Activated T-helper 2 cell treated with anti-CD3 and anti-CD28 coated beads, Interferon-gamma antibody, Interleukin-2, Interleukin-4, amounts not matched to agents 10 μg/mL and 5 μg/mL and 100 μg/mL, durations not matched to agents 14 hours and 24 hours and 36 hours (primary cell): ENCODE data around the gene SLC8A1. TPM values are rescaled to one million over a fixed set of nuclear protein-coding genes. Genes with fewer than 3 reads are reported as not detected.

Experiments used
- DNase-seq: peaks from one replicate; pipeline ENCODE4 v3.0.0; 2021; ENCODE audit warnings: low spot score
- H3K27ac Mint-ChIP-seq: one replicate; pipeline ENCODE4 v1.8.0; 2021; ENCODE audit warnings: mixed read lengths
- H3K27me3 Mint-ChIP-seq: one replicate; pipeline ENCODE4 v1.8.0; 2021; ENCODE audit warnings: low read depth, mixed read lengths
- H3K36me3 Mint-ChIP-seq: one replicate; pipeline ENCODE4 v1.8.0; 2021; ENCODE audit warnings: low read depth, mixed read lengths
- H3K4me1 Mint-ChIP-seq: one replicate; pipeline ENCODE4 v1.8.0; 2021; ENCODE audit warnings: low read depth, mixed read lengths
- H3K4me3 Mint-ChIP-seq: one replicate; pipeline ENCODE4 v1.8.0; 2021; ENCODE audit warnings: low read depth, mild to moderate bottlenecking, moderate library complexity, mixed read lengths
- H3K9me3 Mint-ChIP-seq: one replicate; pipeline ENCODE4 v1.8.0; 2021; ENCODE audit warnings: mixed read lengths
- intact Hi-C: fragments of 100-400 bp; cut with micrococcal nuclease; formaldehyde crosslinking; loops from one replicate; pipeline ENCODE4 v1.15.1; 2023
- total RNA-seq: library from RNA; stranded (reverse); gene quantifications from 2 replicates; pipeline ENCODE4 v1.2.3, GENCODE V29; 2022

SLC8A1 gene
- total RNA-seq, 1 donor from 2014 or later, result 5.5 TPM

- Mint-ChIP-seq H3K4me1 (no peaks in the 10 kb centered on the region), H3K27me3 (peaks cover 2% of the 10 kb centered on the region), H3K27ac (no peak overlapping the region), H3K9me3 (no peaks in the 10 kb centered on the region), H3K4me3 (no peak overlapping the region), H3K36me3 (no peaks in the 10 kb centered on the region)
- intact Hi-C loops, result no loop called here
- DNase-seq, result no peak
Observed at GRCh38 chr2:40321822-40322221, 130.1 kb downstream of the SLC8A1 start.

GRCh38 chr2:40321016-40321623 is 130.8 kb downstream of the SLC8A1 start:
- H3K9me3 Mint-ChIP-seq, result no peaks in the 10 kb centered on the region
- no peaks in the 10 kb centered on the region for H3K36me3 Mint-ChIP-seq
- no peaks in the 10 kb centered on the region for H3K4me1 Mint-ChIP-seq
- H3K27ac Mint-ChIP-seq, result no peak overlapping the region
- intact Hi-C loops, result no loop called here
- H3K27me3 Mint-ChIP-seq, result no peaks in the 10 kb centered on the region
- H3K4me3 Mint-ChIP-seq, result no peak overlapping the region
- no peak for DNase-seq

GRCh38 chr2:40318921-40319320 is 133.0 kb downstream of the SLC8A1 start:
- Mint-ChIP-seq H3K27me3 (no peaks in the 10 kb centered on the region), H3K4me3 (no peak overlapping the region), H3K4me1 (no peaks in the 10 kb centered on the region), H3K9me3 (peaks cover 9% of the 10 kb centered on the region), H3K36me3 (no peaks in the 10 kb centered on the region), H3K27ac (no peak overlapping the region)
- DNase-seq, result no peak
- intact Hi-C loops, result loop anchor here (5.0 kb wide), 1 partner anchor 323 kb away; no protein-coding TSS in a partner anchor

- no peaks in the 10 kb centered on the region for H3K4me1 Mint-ChIP-seq
- no peaks in the 10 kb centered on the region for H3K36me3 Mint-ChIP-seq
- no peak overlapping the region for H3K4me3 Mint-ChIP-seq
- intact Hi-C loops, result loop anchor here (5.0 kb wide), 1 partner anchor 325 kb away; no protein-coding TSS in a partner anchor
- peaks cover 9% of the 10 kb centered on the region for H3K9me3 Mint-ChIP-seq
- H3K27ac Mint-ChIP-seq, result no peak overlapping the region
- H3K27me3 Mint-ChIP-seq, result no peaks in the 10 kb centered on the region
- no peak for DNase-seq
Observed at GRCh38 chr2:40317761-40318160, 134.1 kb downstream of the SLC8A1 start.

GRCh38 chr2:40317046-40317445 is 134.8 kb downstream of the SLC8A1 start:
- Mint-ChIP-seq H3K36me3 (no peaks in the 10 kb centered on the region), H3K9me3 (peaks cover 9% of the 10 kb centered on the region), H3K4me3 (no peak overlapping the region), H3K27me3 (no peaks in the 10 kb centered on the region), H3K4me1 (no peaks in the 10 kb centered on the region), H3K27ac (no peak overlapping the region)
- DNase-seq, result no peak
- intact Hi-C loops, result loop anchor here (5.0 kb wide), 1 partner anchor 325 kb away; no protein-coding TSS in a partner anchor

GRCh38 chr2:40316620-40317019 is 135.3 kb downstream of the SLC8A1 start:
- peaks cover 9% of the 10 kb centered on the region for H3K9me3 Mint-ChIP-seq
- H3K4me1 Mint-ChIP-seq, result no peaks in the 10 kb centered on the region
- intact Hi-C loops, result loop anchor here (5.0 kb wide), 1 partner anchor 326 kb away; no protein-coding TSS in a partner anchor
- H3K27ac Mint-ChIP-seq, result no peak overlapping the region
- H3K36me3 Mint-ChIP-seq, result no peaks in the 10 kb centered on the region
- no peaks in the 10 kb centered on the region for H3K27me3 Mint-ChIP-seq
- no peak overlapping the region for H3K4me3 Mint-ChIP-seq
- DNase-seq, result no peak

GRCh38 chr2:40315683-40316082 is 136.2 kb downstream of the SLC8A1 start:
- no peaks in the 10 kb centered on the region for H3K4me1 Mint-ChIP-seq
- intact Hi-C loops, result loop anchor here (5.0 kb wide), 1 partner anchor 327 kb away; no protein-coding TSS in a partner anchor
- H3K27ac Mint-ChIP-seq, result no peak overlapping the region
- H3K9me3 Mint-ChIP-seq, result peaks cover 9% of the 10 kb centered on the region
- H3K4me3 Mint-ChIP-seq, result no peak overlapping the region
- H3K36me3 Mint-ChIP-seq, result no peaks in the 10 kb centered on the region
- no peaks in the 10 kb centered on the region for H3K27me3 Mint-ChIP-seq
- no peak for DNase-seq

GRCh38 chr2:40311026-40311425 is 140.9 kb downstream of the SLC8A1 start:
- Mint-ChIP-seq H3K27me3 (peaks cover 4% of the 10 kb centered on the region), H3K9me3 (peaks cover 9% of the 10 kb centered on the region), H3K4me3 (no peak overlapping the region), H3K36me3 (no peaks in the 10 kb centered on the region), H3K4me1 (no peaks in the 10 kb centered on the region), H3K27ac (no peak overlapping the region)
- intact Hi-C loops, result no loop called here
- DNase-seq, result no peak

GRCh38 chr2:40310303-40310702 is 141.6 kb downstream of the SLC8A1 start:
- no peak overlapping the region for H3K4me3 Mint-ChIP-seq
- no peaks in the 10 kb centered on the region for H3K36me3 Mint-ChIP-seq
- H3K27ac Mint-ChIP-seq, result no peak overlapping the region
- DNase-seq, result no peak
- H3K27me3 Mint-ChIP-seq, result peaks cover 4% of the 10 kb centered on the region
- intact Hi-C loops, result no loop called here
- H3K9me3 Mint-ChIP-seq, result peaks cover 5% of the 10 kb centered on the region
- no peaks in the 10 kb centered on the region for H3K4me1 Mint-ChIP-seq

- H3K4me1 Mint-ChIP-seq, result no peaks in the 10 kb centered on the region
- H3K27me3 Mint-ChIP-seq, result peaks cover 2% of the 10 kb centered on the region
- no peak for DNase-seq
- H3K9me3 Mint-ChIP-seq, result no peaks in the 10 kb centered on the region
- H3K36me3 Mint-ChIP-seq, result no peaks in the 10 kb centered on the region
- H3K27ac Mint-ChIP-seq, result no peak overlapping the region
- intact Hi-C loops, result no loop called here
- H3K4me3 Mint-ChIP-seq, result no peak overlapping the region
Observed at GRCh38 chr2:40304340-40304739, 147.6 kb downstream of the SLC8A1 start.

GRCh38 chr2:40303746-40304145 is 148.1 kb downstream of the SLC8A1 start:
- no peak overlapping the region for H3K4me3 Mint-ChIP-seq
- H3K27ac Mint-ChIP-seq, result no peak overlapping the region
- peaks cover 2% of the 10 kb centered on the region for H3K27me3 Mint-ChIP-seq
- H3K36me3 Mint-ChIP-seq, result no peaks in the 10 kb centered on the region
- no peaks in the 10 kb centered on the region for H3K9me3 Mint-ChIP-seq
- no peak for DNase-seq
- no peaks in the 10 kb centered on the region for H3K4me1 Mint-ChIP-seq
- intact Hi-C loops, result no loop called here

GRCh38 chr2:40302751-40303325 is 149.1 kb downstream of the SLC8A1 start:
- intact Hi-C loops, result no loop called here

GRCh38 chr2:40300391-40300790 is 151.5 kb downstream of the SLC8A1 start:
- no peak for DNase-seq
- intact Hi-C loops, result no loop called here
- Mint-ChIP-seq H3K27me3 (no peaks in the 10 kb centered on the region), H3K4me3 (no peak overlapping the region), H3K27ac (no peak overlapping the region), H3K9me3 (no peaks in the 10 kb centered on the region), H3K4me1 (no peaks in the 10 kb centered on the region), H3K36me3 (no peaks in the 10 kb centered on the region)

More at GRCh38 chr2:40302751-40303325, 149.1 kb downstream of the SLC8A1 start:
- no peaks in the 10 kb centered on the region for H3K4me1 Mint-ChIP-seq
- H3K27ac Mint-ChIP-seq, result no peak overlapping the region
- H3K9me3 Mint-ChIP-seq, result no peaks in the 10 kb centered on the region
- H3K36me3 Mint-ChIP-seq, result no peaks in the 10 kb centered on the region
- H3K27me3 Mint-ChIP-seq, result peaks cover 2% of the 10 kb centered on the region
- no peak overlapping the region for H3K4me3 Mint-ChIP-seq
- DNase-seq, result no peak
